ENCODE data around the gene M1AP.

Gene M1AP

GRCh38 chr2:74551942-74552913 is 95.9 kb downstream of the M1AP start:
- H3K4me3 ChIP-seq (ENCODE audit: low read depth, low read length), result no peak overlapping the region
- no peak for TF ChIP-seq CTCF (IDR thresholded peaks at IDR 0.05; ENCODE audit: control insufficient read depth, extremely low read depth, insufficient read depth)
- DNase-seq (ENCODE audit: low read depth), result no peak

- H3K4me3 ChIP-seq (ENCODE audit: low read depth, low read length), result no peak overlapping the region
- TF ChIP-seq CTCF (IDR thresholded peaks at IDR 0.05; ENCODE audit: control insufficient read depth, extremely low read depth, insufficient read depth), result no peak
- no peak for DNase-seq (ENCODE audit: low read depth)
Measured at GRCh38 chr2:74551530-74551929, 96.6 kb downstream of the M1AP start.

GRCh38 chr2:74550231-74550630 is 97.9 kb downstream of the M1AP start:
- no peak overlapping the region; the same call in 1 of the 2 replicates for H3K4me3 ChIP-seq (ENCODE audit: low read depth, low read length)
- no peak for DNase-seq (ENCODE audit: low read depth)
- no peak for TF ChIP-seq CTCF (IDR thresholded peaks at IDR 0.05; ENCODE audit: control insufficient read depth, extremely low read depth, insufficient read depth)

GRCh38 chr2:74548900-74549826 is 99.0 kb downstream of the M1AP start:
- TF ChIP-seq CTCF (IDR thresholded peaks at IDR 0.05; ENCODE audit: control insufficient read depth, extremely low read depth, insufficient read depth), result no peak
- peak overlapping the region; percentile 60 for H3K4me3 ChIP-seq (ENCODE audit: low read depth, low read length)
- no peak for DNase-seq (ENCODE audit: low read depth)

- DNase-seq (ENCODE audit: low read depth), result no peak
- no peak for TF ChIP-seq CTCF (IDR thresholded peaks at IDR 0.05; ENCODE audit: control insufficient read depth, extremely low read depth, insufficient read depth)
- H3K4me3 ChIP-seq (ENCODE audit: low read depth, low read length), result peak overlapping the region; percentile 60
Measured at GRCh38 chr2:74548285-74548899, 99.7 kb downstream of the M1AP start.

GRCh38 chr2:74546004-74546403 is 102.1 kb downstream of the M1AP start:
- DNase-seq (ENCODE audit: low read depth), result no peak
- TF ChIP-seq CTCF (IDR thresholded peaks at IDR 0.05; ENCODE audit: control insufficient read depth, extremely low read depth, insufficient read depth), result no peak
- H3K4me3 ChIP-seq (ENCODE audit: low read depth, low read length), result no peak overlapping the region

Measured in LNCaP clone FGC (cell line).